GM19372 (cell line): ENCODE measurements around the gene L3MBTL3.

ENCODE experiments used
- ATAC-seq: cut with Tn5 transposase; IDR thresholded peaks from one replicate; pipeline ENCODE4 v1.9.1; 2021; ENCODE audit warnings: mild to moderate bottlenecking, low read depth, moderate library complexity; ENCODE audit not compliant: unreplicated experiment

L3MBTL3 gene

DNA sequence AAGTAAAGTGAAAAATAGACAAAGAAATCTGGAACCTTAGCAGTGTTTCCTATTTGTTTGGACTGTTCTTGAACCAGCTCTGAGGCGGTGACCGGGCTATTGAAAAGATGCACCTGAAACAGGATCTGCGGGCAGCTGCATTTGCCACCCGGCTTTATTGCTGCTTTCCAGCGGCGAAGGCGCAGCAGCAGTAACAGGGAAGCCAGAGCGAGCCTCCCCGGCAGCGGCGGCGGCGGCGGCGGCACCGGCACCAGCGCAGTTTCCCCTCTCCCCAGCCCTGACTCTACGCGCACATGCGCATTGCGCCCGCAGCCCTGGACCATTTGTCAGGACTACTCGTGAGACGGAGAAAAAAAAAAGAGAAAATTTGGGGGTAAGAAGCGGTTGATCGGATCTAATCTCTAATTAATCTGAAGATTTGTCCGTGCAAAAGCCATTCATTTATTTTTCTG, at the start of gene L3MBTL3:
Gene L3MBTL3, plus strand, starts transcription at position 290 of the 452 bp plus-strand sequence. CDS start 24,119 bp downstream, outside the sequence.
- ATAC-seq, result peak; percentile 65

DNA sequence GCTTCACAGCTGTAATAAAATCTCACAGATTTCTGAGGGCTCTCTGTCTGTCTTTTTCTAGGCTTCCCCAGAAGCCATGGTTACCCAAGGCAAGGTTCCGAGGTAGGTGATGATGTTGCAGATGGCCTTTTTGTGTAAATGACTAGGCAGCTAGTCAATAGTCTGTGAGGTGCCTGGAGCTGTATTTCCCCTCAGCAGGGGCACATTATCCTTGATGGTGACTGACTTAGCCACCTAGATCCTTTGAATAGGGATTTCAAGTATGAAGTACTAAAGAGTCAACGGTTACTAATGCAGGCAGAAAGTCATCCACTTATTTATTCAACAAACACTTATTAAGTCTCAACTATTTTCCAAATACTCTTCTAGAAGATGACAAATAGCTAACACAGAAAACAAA, 49.3 kb upstream of the L3MBTL3 start:
- no peak for ATAC-seq

DNA sequence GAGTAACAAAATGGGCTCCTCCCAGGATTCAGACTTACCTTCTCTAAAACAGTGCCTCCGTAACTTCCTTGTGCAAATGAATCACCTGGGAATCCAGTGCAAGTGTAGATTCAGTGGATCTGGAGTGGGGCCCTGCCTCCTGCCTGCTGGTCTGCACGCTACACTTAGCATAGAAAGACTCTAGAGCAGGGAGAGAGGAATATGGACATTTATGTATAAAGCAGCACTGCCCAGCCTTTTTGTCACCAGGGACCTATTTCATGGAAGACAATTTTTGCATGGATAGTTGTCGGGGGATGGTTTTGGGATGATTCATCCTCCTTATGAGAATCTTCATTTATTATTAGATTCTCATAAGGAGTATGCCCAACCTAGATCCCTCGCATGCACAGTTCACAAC, 42.3 kb upstream of the L3MBTL3 start:
- ATAC-seq, result no peak

DNA sequence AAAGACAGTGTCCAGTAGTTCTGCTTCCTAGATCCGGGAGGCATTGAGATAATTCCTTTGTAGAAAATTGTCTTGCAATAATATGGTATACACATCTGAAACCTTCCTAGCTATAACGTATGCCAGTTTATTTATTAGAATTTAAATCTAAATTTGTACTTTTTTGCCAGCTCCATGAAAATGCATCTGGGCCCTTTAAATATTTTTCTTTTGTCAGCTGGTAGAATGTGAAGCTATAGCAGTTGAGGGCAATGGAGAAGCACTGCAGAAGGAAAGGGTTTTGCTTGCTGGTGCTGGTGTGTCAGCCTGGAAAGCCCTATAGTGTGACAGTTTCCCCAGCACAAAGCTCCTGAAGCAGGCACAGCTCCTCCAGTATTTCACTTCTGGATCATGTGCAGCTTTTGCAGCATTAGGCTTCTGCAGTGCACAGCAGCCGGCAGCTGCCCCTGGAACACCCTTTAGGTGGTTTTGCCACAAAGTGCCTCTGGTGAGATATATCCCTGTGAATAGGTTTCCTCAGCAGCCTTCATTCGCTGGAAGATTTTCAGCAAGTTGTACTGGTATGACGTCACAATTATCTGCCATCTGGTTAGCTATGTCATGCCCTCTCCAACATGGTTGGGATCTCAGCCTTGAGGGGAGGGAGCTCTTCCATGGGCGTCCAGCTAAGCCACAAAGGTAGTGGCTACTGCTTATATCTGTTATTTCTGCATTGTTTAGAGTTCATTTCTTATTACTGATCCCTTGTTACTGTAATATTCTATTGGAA, 40.0 kb upstream of the L3MBTL3 start:
- no peak for ATAC-seq

DNA sequence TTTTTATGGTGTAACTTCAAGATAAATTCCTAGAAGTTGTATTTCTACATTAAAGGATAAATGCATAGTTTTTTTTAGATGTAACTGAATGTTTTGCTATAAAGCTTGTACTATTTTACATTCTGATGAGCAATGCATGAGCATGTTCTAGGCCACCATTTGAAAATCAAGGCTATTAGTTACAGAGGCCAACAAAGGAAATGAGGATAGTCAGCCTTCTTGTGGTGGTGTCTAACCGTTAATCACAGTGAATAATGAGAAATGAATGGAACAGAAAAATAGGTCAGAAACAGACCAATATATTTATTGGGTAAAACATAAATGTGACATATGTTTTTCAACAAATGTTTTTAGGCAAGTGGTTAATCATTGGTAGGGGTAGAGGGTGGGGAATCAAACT, 37.6 kb upstream of the L3MBTL3 start:
- no peak for ATAC-seq

DNA sequence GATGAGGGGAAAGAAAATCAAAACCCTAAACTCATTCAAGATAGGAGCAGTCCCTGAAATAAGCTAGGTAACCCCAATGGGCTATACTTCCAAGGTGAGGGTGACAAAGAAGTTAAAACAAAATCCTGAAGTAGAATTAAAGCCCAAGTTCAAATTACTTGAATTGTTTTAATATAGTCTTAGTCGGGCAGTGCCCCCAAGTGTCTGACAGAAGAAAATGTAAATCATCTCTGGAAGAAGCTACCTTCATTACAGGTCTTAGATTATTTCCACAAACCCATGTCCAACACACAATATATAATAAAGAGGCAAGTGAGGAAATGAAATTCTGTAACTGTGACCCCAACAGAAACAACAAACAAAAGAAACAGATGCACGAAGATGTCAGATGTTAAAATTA, 36.8 kb upstream of the L3MBTL3 start:
- no peak for ATAC-seq

DNA sequence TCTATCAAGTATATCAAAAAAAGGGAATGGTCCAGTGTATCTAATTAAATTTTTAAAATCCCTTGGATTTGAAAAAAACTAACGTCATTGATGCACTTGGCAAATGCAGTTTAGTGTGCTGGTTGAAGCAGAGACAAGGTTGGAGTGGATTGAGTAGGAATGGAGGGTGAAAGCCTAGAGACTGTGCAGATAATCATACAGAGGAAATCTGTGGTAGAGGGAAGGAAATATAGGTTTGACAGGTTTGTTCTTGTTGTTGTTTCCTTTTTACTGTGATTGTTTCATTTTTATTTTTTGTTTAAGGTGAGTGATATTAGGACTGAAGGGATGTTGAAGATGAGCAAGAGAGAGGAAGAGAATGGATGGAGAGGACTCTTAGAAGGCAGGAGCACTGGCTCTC, 29.0 kb upstream of the L3MBTL3 start:
- no peak for ATAC-seq

DNA sequence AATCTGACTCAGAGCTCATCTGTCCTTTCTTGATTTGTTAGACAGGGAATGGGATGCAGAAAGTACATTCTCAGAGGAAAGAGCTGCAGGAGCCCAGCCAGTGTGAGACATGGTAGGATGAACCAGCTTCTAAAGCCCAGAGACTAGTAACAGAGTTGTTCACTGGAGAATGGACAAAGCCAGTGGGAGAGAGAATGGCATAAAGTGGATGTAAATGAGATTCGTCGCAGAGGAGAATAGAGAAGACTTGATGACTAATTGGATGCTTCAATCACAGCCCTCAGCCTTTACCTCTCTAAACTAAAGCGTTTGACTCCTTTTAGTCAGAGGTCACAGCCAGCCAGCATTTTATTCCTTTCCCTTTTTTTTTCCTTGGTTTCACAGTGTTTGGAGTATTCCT, 25.5 kb upstream of the L3MBTL3 start:
- no peak for ATAC-seq

DNA sequence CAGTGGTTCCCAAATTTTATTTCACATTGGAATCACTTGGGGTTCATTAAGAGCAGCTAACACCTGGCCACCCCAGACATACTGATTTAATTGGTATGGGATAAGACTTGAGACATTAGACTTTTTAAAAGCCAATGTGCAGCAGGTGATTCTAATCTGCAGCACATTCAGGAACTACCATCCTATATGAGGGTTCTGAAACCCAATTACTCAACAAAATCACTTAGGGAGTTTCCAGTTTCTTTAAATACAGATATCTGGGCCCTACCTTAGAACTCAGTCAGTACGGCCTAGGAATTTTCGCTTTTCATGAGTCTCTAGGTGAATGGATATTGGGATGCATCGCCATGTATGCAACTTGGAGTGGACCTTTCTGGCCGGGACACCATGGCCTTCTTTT, 24.0 kb upstream of the L3MBTL3 start:
- ATAC-seq, result no peak

DNA sequence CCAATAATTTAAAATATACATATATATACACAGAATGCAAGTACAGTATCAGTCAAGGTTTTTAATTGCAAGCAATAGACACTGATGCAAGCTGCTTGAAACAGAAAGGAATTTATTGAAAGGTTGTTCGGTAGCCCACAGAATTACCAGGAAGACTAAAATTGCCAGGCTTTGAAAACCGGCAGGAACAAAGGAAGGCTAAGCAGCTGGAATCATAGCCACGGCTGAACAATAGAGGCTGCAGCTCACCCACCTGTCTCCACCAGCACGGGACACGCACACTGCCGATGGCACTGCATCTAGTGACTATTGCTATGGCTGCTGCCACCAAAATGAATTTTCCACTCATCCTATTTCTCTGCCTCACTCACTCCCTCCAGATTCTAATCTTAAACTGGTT, 22.0 kb upstream of the L3MBTL3 start:
- no peak for ATAC-seq

DNA sequence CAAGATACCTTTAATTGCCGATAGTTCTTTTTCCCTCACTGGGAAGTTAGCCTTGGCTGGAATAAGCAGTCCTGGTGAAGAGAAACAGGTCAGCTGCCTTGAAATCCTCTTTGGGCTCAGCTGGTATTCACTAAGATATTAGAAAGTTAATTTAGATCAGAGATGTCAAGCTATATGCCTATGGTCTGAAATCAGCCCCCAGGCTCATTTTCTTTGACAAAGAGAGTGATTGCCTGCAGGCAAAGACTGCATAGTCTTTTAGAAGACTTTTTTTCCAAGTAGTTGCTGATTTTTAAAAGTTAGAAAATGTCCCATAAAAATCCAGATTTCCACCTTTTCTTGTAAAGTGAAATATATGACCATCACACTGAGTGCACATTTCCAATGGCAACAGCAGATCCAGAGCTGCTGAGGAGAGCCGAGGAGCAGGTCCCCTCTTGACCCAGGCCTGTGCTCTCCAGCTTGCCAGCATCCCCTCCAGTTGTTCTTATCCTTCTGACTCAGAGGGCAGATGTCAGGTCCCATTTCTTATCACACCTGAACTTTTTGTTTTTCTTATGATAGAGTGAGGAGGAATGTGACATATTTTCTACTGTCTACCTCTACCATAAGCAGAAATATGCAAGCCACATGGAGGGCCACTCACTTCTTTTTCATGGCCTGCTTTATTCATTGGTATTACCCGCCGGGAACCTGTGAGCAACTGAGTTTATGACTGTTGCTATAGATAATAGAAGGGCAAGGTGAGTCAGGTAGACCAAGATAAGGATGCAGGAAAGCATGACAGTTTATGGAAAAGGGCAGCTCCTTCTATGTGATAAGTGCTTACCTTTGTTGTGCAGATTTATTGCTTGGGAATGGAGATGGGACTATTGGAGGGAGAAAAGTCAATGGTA, 17.6 kb upstream of the L3MBTL3 start:
- ATAC-seq, result no peak

DNA sequence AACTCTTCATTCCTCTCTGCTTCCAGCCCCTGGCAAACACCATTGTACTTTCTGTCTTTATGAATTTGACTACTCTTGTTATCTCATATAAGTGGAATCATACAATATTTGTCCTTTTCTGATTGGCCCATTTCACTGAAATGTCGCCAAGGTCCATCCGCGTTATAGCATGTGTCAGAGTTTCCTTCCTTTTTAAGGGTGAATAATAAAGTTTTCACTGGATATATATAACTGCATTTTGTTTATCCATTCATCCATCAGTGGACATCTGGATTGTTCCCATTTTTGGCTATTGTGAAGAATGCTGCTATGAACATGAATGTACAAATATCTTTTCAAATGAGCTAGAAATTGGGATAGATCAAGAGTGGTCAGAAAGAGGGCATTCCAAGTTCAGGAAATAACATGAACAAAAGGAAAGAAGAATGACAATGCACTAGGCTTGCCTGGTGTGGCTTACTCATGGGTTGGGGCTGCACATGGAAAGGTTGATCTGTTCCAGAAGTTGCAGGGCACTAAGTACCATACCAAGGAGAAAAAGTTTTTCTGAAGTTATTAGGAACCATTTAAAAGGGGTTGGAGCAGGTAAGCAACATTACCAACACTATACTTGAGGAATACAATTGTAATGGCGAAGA, 10.0 kb upstream of the L3MBTL3 start:
- no peak for ATAC-seq

DNA sequence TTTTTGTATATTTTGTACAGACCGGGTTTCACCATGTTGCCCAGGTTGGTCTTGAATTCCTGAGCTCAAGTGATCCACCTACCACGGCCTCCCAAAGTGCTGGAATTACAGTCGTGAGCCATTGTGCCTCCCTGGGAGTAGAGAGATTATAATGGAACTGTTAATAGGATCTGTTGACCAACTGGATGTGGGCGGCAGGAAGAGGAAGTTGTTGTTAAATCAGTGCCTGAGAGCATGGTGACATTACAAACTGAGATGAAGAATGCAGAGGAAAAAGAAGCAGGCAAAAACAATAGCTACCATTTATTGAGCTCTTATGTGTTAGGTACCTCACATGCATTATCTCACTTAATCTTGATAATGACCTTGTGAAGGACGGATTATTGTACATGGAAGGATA, 9.2 kb upstream of the L3MBTL3 start:
- no peak for ATAC-seq

DNA sequence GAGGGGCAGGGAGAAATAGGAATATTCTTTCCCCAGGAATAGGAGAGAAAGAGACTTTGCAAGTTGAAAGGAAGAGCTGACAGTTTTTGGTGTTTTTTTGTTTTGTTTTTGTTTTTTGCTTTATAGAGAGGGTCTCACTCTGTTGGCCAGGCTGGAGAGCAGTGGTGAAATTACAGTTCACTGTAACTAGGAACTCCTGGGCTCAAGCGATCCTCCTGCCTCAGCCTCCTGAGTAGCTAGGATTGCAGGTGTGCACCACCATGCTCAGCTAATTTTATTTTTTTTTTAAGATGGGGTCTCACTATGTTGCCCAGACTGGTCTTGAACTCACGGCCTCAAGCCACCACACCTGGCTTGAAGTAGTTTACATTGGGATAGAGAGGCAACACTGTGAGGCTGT, 8.0 kb upstream of the L3MBTL3 start:
- ATAC-seq, result no peak

DNA sequence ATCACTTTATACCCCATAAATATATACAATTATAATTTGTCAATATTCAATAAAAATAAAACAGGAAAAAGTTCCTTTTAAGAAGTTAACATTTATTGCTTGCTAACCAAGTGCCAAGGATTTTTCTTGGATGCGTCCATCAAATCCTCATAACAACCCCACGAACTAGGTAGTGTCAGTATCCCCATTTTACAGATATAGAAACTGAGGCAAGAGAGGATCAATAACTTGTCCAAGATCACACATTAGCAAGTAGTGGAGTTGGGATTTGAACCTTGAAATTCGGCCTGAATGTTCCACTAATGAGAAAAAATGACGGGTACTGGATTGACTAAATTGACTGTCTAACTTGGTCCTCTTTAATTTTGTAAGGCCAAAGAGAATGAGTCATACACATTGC, 5.7 kb upstream of the L3MBTL3 start:
- ATAC-seq, result no peak

DNA sequence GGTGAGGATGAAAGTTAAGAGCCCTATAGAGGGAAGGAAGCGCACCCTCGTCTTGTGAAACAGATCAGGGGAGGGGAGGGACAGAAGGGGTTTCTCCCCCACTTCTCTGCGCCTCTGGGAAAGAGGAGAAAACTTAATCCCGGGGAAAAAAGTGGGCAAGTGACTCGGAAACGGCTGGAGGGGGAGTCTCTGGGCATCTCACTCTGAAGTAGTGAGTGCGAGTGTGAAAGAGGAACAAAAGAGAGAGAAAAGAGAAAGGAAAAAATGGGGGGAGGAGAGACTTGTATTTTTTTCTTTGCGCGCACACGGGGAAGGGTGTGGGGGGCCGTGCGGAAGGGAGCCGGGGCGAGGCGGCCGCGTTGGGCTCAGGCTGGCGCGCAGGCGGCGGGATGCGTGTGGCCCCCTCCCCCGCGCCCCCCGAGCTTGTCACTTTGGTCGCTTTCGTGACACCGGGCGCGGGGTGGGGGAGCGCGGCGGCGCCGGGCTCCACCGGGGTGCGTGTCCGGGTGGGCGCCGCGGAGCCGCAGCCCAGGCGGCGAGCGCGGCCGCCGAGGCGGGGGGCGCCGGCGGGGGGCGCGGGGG, 454 bp downstream of the L3MBTL3 start:
- peak; percentile 27 for ATAC-seq

DNA sequence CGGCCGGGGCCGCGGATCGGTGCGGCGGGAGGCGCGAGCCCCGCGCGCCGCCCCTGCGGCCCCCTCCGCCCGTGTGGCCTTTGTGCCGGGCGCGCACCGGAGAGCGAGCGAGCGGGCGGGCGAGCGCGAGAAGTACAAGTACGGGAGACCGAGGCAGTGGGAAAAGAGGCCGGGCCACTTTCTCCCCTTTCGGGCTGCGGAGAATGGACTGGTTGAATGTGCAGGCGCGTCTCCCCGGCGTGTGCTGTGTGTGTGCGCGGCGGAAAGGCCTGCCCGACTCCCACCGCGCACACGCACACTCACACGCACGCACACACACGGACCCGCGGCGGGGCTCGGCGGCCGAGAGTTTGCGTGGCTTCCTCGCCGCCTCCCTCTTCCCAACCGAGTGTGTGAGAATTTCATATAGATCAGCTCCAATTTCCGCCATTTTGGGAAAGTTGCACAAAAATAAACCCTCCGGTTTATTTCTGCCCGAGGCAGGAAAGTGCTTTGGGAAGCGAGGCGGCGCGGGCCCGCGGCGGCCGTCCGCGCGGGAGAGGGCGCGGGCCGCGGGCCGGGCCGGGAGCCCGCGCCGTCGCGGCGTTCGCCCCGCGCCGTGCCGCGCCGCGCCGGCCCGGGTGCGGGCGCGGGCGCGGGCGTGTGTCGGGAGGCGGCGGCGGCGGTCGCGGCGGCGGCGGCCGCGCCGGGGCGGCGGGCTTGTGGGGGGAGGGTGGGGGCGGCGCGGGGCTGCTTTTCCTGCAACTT, 1.1 kb downstream of the L3MBTL3 start:
- peak; percentile 18 for ATAC-seq

DNA sequence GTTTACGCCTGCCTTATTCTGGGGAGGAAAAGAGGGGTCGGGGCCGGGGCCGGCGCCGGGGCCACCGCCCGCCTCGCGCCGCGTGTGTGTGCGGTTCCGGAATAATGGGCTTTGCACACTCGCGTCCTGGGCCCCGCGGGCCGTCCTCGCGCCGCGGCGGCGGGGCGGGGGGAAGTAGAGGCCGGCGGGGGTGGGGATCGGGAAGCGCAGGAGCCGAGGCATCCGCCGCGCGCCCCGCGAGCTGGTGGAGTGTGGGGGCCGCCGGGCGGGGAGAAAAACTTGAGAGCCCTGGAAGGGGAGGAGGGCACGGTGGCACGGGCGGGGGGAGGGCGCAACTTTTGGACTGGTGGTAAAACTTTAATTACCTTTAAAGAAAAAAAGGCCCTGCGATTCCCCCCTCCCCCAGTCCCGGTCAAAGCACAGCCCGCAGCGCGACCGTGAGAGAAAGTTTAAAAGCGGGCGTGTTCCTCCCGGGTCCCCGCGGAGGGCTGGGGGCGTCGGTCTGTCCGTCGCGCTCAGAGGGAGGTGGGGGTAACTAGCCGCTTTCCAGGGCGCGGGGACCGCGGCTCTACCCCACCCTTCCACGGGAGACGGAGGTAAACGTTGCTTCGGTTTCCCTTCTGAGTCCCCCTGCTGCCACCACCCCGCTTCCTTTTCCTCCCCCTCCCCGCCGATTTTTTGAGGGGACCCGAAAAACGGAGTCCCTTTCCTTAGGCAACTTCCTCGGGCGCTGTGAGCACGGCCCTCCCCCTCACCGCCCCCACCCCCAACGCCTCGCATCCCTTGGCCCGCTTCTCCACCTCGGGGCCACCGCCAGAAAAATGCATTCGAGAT, 1.9 kb downstream of the L3MBTL3 start:
- peak; percentile 3 for ATAC-seq

DNA sequence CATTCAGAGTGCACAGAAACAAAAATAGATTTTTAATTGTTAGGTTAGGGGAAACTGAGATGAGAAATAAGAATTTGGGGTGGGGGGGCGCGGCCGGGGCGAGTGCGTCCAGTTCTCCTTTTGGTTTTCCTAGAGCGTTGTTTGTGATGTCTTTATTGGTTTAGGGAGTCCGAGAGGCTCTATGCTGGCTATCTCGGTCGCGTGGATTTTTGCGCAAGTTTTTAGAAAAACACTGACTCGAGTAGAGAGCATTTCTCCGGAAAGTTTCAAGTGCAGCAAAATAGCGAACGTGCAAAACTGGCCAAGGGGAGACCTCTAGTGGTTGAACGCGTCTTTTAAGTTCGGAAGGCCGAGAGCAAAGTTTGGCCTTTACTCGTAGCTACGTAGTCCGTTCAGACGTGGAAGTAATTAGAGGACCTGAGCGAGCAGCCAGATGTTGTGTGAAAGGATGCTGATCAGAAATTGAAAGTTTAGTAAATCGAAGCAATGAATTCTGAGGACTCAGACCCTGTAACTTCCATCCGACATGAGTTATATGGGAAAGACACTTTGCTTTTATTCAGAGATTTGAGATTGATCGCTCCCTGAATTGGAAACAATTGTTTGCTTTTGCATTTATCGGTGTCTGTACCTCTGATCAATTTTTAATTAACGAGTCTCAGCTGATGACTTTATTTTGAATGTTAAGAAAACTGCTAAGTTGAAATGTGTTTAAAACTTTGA, 2.7 kb downstream of the L3MBTL3 start:
- ATAC-seq, result peak; percentile 46
